Stimulated activated naive CD4-positive, alpha-beta T cell (primary cell): ENCODE results near the gene RAB40A.
"Not testable (repeated sequence)": the region's sequence is repeated elsewhere in the genome, so short reads cannot be mapped to it uniquely, and the experiment has no call there.

Experiments used
- DNase-seq, 6 experiments: peaks; one replicate each; lab custom pipeline; 2025; lab: John Stamatoyannopoulos, UW

Gene RAB40A

GRCh38 chrX:103523605-103524004 lies 4.3 kb upstream of the RAB40A start:
- no peak for DNase-seq

GRCh38 chrX:103520386-103520785 lies 1.1 kb upstream of the RAB40A start:
- no peak for DNase-seq

GRCh38 chrX:103518571-103518970 lies 718 bp downstream of the RAB40A start:
- no peak for DNase-seq

GRCh38 chrX:103517246-103517645 lies 2.0 kb downstream of the RAB40A start:
- no peak for DNase-seq

GRCh38 chrX:103513476-103514108 lies 5.7 kb downstream of the RAB40A start:
- DNase-seq = no peak

GRCh38 chrX:103513067-103513466 lies 6.2 kb downstream of the RAB40A start:
- DNase-seq = no peak

GRCh38 chrX:103510031-103510430 lies 9.3 kb downstream of the RAB40A start:
- no peak for DNase-seq

- DNase-seq = no peak
These were observed 15.5 kb downstream of the RAB40A start for GRCh38 chrX:103503853-103504207.

- no peak for DNase-seq
These were observed 16.0 kb downstream of the RAB40A start for GRCh38 chrX:103503163-103503852.

- no peak for DNase-seq
These were observed 20.5 kb downstream of the RAB40A start for GRCh38 chrX:103498786-103499185.

- DNase-seq = no peak
These were observed 23.5 kb downstream of the RAB40A start for GRCh38 chrX:103495786-103496185.

- not testable (repeated sequence) for DNase-seq
These were observed 25.7 kb downstream of the RAB40A start for GRCh38 chrX:103493578-103493977.

- peak in 4 of 6 experiments; percentile 1 to 45 (median 19) for DNase-seq
These were observed 29.6 kb downstream of the RAB40A start for GRCh38 chrX:103489733-103490132.

- no peak for DNase-seq
These were observed 30.5 kb downstream of the RAB40A start for GRCh38 chrX:103488794-103489193.

GRCh38 chrX:103488332-103488731 lies 31.0 kb downstream of the RAB40A start:
- no peak for DNase-seq

GRCh38 chrX:103483720-103484119 lies 35.6 kb downstream of the RAB40A start:
- DNase-seq = peak in 3 of 6 experiments; percentile 5 to 38 (median 23)

GRCh38 chrX:103480526-103480925 lies 38.8 kb downstream of the RAB40A start:
- DNase-seq = no peak

- no peak for DNase-seq
These were observed 41.8 kb downstream of the RAB40A start for GRCh38 chrX:103477496-103477895.

GRCh38 chrX:103475381-103475780 lies 43.9 kb downstream of the RAB40A start:
- no peak for DNase-seq

GRCh38 chrX:103469977-103470376 lies 49.3 kb downstream of the RAB40A start:
- not testable (repeated sequence) for DNase-seq

GRCh38 chrX:103467887-103468286 lies 51.4 kb downstream of the RAB40A start:
- no peak for DNase-seq

GRCh38 chrX:103467156-103467555 lies 52.1 kb downstream of the RAB40A start:
- no peak for DNase-seq

GRCh38 chrX:103464774-103465117 lies 54.5 kb downstream of the RAB40A start:
- peak; percentile 54 to 76 (median 64) for DNase-seq
